Measurements from ENCODE around the gene RNU1-1. TPM values are rescaled to one million over a fixed set of nuclear protein-coding genes. Genes with fewer than 3 reads are reported as not detected.

RNU1-1 gene
- under 0.01 TPM for total RNA-seq

GRCh38 chr1:16514107-16515055 is at the start of gene RNU1-1:
Gene RNU1-1 (minus strand): TSS chr1:16514285.

Other genes starting within 250 kb of the RNU1-1 start
- 35.8 TPM for gene FBXO42, start 161.8 kb downstream of the RNU1-1 start, total RNA-seq
- 32.4 TPM for gene SZRD1, start 147.0 kb downstream of the RNU1-1 start, total RNA-seq
- not detected for gene SPATA21, start 76.9 kb downstream of the RNU1-1 start, total RNA-seq
- 48.2 TPM for gene NECAP2, start 73.6 kb downstream of the RNU1-1 start, total RNA-seq
- 151 TPM for gene NBPF1, start 99.3 kb upstream of the RNU1-1 start, total RNA-seq
- under 0.01 TPM for gene RNU1-3, start 152.7 kb upstream of the RNU1-1 start, total RNA-seq
- under 0.01 TPM for gene RNU1-4, start 226.2 kb upstream of the RNU1-1 start, total RNA-seq